Occipital lobe (tissue), 2 donors: ENCODE results near the gene KLHL11. TPM values are rescaled to one million over a fixed set of nuclear protein-coding genes. Genes with fewer than 3 reads are reported as not detected.
A peak's percentile ranks its signal among the peaks of the same experiment; 100 is the strongest.
"Not testable (repeated sequence)": the region's sequence is repeated elsewhere in the genome, so short reads cannot be mapped to it uniquely, and the experiment has no call there.

Experiments
- DNase-seq: peaks from one replicate; lab custom pipeline; 2025; lab: John Stamatoyannopoulos, UW
- total RNA-seq: library from RNA; depleted of rRNA; stranded (reverse); fragments of >200 nt; gene quantifications from one replicate; pipeline ENCODE4 v1.2.3, GENCODE V29; 2014

The KLHL11 gene
- total RNA-seq, 1 donor from 2014 or later = 74.9 TPM

DNA sequence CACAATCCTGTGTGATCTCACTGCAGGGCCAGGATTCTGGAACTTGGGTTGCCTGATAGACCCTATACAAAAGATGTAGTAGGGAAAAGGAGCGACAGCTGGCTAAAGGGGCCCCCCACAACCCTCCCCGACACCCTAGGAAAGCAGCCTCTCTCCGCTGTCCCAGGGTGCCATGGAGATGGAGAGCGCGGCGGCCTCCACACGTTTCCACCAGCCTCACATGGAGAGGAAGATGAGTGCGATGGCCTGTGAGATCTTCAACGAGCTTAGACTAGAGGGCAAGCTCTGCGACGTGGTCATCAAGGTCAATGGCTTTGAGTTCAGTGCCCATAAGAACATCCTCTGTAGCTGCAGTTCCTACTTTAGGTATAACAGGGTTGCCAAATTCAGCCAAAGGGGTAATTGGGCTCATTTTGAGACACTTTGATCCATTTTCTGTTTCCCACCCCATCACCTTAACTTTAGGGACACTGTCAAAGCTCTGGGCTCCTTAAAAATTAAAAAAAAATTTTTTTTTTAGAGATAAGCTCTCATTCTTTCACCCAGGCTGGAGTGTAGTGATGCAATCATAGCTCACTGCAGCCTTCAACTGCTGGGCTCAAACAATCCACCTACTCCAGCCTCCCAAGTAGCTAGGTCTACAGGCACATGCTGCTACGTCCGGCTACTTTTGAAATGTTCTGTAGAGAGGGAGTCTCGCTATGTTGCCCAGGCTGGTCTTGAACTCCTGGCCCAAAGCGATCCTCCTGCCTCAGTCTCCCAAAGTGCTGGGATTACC is 27.3 kb downstream of the KLHL11 start, which contains the start of gene KLHL10:
KLHL10 (plus strand) TSS at position 65 of the 778 bp plus-strand sequence; CDS start at position 173, 108 bp downstream.
- no peak for DNase-seq

DNA sequence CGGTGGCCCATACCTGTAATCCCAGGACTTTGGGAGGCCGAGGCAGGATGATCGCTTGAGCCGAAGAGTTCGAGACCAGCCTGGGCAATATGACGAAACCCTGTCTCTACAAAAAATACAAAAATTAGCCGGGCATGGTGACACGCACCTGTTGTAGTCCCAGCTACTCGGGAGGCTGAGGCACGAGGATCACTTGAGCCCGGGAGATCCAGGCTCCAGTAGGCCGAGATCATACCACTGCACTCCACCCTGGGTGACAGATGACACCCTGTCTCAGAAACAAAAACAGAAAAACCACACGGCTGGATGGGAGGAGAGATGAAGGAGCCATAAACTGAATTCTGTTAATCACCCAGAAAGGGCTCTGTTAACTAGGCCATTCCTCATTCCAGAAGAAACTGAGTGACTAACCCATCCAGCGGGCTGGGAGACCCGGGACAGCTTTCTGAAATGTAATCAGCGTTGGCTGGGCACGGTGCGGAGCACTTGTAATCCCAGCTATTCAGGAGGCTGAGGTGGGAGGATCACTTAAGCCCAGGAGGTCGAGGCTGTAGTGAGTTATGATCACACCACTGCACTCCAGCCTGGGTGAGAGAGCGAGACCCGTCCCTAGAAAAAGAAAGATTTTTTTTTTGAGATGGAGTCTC is 28.6 kb downstream of the KLHL11 start:
- no peak for DNase-seq

DNA sequence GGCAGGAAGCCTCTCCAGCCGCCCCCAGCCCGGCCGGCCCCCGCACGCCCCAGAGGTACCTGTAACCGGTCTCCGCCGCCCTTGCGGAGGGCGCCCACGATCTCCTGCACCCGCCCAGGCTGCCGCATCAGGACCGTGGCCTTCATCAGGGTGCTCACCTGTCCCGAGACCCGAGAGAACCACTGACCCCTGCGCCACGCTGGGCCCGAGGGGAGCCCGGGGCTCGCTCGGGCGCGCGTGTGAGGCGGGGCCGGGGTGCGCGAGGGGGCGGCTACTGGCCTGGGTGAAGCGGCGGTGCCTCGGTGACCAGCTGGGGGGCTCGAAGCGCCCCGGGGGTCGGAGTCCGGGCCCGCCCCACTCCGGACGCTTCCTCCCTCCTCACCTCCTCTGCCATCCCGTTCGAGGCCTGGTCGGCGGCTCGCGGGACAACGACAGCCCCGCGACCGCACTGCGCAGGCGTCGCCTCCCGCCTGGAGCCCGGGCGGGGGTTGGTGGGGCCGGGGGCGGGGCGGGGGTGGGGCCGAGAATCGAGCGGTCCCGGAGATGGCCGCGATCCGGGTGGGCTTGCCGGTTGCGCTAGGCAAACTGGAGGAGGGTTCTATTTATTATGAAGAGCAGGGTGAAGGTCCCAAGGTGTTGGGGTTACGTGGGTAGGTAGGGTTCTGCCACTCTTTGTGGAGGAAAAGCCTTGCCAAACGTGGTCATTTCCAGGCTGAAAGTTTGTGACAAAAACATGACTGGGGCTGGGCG is 29.2 kb downstream of the KLHL11 start, which contains the start of gene NT5C3B:
NT5C3B (minus strand) TSS at position 433 of the 750 bp plus-strand sequence; CDS start at position 394, 39 bp downstream.
- peak; percentile 34 for DNase-seq

DNA sequence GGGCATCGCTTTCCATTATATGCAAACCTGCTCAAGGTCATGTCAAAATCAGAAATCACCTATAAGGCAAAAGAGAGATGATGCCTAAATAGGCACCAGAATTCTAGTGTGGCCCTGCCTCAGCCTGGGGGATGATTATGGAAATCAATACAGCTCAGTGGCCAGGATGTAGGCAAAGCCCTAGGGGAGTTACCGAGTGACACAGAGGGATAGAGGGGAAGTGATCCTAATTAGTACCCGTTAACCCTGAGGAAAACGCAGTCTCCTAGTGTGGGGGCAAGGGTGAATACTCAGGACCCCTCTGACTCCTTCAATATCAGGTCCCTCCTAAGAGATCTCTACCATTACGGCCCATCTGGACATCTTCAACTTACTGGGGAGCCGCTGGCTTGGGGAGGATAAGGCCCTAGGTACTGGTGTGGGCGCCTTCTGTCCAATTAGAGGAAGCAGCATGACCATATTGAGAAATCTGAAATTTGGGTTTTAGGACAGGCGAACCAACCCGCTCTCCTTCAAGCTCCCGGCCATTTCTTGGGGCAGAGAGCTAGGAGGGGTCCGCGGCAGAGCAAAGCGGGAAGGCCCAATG is 29.9 kb downstream of the KLHL11 start:
- DNase-seq = no peak

DNA sequence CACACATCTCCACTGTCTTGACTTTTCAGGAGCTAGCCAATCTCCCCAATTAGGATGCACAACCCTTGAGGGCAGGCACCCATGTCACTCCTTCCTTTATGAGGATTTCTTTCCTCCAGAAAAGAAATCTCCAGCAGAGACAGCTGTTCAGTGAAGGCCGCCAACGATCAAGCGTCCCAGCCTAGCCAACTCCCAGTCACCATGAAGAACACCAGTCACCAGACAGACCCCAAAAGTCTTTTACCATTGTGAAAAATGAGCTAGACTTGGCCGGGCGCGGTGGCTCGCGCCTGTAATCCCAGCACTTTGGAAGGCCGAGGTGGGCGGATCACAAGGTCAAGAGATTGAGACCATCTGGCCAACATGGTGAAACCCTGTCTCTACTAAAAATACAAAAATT is 35.3 kb downstream of the KLHL11 start:
- not testable (repeated sequence) for DNase-seq

DNA sequence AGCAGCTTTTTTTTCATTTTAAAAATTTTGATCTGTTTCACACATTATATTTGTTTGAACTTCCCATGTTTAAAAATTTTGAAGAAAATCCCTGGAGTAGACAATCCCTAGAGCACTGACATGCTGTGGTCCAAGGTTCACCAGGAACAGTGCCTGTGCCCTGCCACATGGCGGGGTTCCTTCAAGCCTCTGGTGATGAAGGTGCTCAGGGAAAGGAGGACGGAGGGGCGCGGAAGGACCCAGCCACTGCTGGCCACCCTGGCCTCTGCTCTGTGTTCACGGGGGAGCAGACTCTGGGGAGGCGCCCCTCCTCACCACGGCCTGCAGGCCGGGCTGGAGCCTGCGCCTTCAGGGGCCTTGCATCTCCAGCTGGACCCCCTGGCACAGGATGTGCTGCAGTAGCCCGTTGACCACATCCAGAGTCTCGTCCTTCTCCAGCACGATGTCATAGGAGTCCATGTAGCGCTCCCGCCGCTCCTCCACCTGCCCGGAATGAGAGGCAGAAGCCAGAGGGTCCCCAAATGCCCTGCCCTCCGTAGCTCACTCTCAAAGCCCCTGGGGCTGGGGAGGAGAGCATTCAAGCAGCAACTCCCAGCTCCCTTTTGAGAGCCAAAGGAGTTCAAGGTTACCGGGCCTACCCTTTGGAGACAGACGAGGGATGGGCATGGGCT is 39.9 kb downstream of the KLHL11 start:
- no peak for DNase-seq

DNA sequence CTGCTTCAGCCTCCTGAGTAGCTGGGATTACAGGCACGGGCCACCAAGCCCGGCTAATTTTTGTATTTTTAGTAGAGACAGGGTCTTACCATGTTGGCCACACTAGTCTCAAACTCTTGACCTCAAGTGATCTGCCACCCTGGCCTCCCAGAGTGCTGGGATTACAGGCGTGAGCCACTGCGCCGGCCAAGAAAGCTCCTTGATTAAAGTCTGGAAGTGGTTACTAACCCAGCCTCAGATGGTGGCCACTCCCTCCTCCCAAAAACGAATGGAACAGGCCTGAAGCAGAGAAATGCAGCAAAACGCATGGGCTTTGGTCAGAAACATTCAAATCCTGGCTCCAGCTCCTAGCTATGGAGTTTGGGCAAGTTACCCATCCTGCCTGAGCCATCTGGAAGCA is 41.1 kb downstream of the KLHL11 start:
- no peak for DNase-seq

DNA sequence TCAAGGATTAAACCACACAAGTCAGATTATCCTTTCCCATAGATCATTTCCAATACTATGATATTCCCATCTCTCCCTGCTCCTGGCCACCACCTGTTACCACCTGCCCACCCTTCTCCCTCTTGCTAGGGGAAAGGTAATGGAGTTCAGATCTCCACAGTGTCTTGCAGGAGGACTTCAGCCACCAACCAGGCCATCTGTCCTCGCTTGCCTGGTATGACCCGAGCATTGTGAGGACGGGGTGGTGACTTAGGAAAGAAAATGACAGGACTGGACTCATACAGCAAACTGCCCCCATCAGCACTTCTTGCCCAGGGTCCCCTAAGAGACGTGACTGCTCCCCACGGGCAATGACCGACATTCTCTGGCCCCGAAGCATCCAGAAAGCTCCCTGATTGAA is 41.6 kb downstream of the KLHL11 start:
- DNase-seq = no peak

DNA sequence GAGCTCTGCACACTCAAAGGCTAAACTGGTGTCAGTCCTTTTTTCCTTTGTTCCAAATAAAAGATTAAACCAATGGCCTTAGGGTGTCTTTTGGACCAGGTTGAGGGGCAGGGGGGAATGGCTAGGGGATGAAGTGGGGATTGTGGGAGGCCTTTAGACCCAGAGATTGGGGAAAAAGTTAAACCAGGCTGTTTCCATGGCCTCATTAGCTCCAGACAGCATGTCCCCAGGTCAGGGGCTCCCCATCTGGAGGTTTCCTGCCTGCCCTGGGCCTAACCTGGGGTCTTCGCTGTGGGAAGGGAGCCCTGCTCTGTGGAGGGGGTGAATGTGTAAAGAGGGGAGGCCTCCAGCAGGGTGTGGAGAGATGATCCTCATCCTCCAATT is 42.1 kb downstream of the KLHL11 start:
- DNase-seq = no peak

DNA sequence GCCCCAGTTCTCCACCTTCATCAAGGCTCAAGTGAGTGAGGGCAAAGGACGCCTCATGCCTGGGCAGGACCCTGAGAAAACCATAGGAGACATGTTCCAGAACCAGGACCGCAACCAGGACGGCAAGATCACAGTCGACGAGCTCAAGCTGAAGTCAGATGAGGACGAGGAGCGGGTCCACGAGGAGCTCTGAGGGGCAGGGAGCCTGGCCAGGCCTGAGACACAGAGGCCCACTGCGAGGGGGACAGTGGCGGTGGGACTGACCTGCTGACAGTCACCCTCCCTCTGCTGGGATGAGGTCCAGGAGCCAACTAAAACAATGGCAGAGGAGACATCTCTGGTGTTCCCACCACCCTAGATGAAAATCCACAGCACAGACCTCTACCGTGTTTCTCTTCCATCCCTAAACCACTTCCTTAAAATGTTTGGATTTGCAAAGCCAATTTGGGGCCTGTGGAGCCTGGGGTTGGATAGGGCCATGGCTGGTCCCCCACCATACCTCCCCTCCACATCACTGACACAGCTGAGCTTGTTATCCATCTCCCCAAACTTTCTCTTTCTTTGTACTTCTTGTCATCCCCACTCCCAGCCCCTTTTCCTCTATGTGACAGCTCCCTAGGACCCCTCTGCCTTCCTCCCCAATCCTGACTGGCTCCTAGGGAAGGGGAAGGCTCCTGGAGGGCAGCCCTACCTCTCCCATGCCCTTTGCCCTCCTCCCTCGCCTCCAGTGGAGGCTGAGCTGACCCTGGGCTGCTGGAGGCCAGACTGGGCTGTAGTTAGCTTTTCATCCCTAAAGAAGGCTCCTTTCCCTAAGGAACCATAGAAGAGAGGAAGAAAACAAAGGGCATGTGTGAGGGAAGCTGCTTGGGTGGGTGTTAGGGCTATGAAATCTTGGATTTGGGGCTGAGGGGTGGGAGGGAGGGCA is 42.7 kb downstream of the KLHL11 start:
- no peak for DNase-seq

DNA sequence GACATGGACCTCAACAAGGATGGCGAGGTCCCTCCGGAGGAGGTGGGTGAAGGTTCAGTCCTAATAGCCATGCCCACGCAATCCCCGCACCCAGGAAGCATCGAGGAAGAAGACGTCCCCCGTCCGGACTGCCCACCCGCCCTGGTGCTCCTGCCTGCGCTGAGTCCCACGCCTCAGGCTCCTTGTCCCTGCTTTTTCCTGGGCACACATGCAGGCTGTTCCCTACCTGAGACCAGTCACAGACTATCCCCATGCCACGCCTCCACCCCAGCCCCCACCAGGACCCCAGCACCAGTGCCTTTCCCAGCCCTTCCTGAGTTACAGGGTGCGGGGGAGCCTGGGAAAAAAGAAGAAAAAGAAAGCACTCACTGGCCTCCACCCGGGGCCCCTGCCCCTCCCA is 43.4 kb downstream of the KLHL11 start:
- no peak for DNase-seq

DNA sequence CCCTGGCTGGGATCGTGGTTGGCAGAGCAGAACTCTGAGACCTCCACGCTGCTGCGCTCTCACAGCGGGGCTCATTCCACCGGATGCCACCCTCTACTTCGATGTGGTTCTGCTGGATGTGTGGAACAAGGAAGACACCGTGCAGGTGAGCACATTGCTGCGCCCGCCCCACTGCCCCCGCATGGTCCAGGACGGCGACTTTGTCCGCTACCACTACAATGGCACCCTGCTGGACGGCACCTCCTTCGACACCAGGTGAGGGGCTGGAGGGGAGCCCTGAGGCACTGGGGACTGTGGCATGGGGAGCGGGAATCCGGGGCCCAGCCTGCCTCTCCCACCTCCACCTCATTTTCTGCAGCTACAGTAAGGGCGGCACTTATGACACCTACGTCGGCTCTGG is 47.2 kb downstream of the KLHL11 start:
- no peak for DNase-seq

DNA sequence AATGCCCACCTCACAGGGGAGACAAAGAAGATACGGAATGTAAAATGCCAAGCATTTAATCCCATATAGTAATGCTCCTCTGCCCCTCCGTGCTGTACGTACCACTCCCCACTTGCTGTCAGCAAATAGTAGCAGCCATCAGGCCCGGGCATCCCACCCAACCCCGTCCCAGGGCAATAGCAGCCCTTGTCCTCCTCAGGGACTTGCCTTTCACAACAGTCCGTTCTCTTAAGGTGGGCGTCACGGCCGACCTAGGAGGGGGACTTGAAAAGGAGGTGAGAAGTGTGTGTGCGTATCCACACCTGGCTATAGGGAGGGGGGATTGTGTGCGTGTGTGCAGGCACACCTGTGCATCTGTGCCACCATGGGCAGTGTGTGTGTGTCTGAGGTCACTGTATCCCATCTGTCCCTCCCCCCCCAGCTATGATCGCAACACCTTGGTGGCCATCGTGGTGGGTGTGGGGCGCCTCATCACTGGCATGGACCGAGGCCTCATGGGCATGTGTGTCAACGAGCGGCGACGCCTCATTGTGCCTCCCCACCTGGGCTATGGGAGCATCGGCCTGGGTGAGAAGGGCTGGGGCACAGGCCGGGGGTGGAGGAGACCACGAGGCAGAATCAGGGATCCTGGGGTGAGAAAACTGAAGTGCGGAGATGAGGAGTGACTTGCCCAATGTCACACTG is 48.4 kb downstream of the KLHL11 start:
- no peak for DNase-seq

DNA sequence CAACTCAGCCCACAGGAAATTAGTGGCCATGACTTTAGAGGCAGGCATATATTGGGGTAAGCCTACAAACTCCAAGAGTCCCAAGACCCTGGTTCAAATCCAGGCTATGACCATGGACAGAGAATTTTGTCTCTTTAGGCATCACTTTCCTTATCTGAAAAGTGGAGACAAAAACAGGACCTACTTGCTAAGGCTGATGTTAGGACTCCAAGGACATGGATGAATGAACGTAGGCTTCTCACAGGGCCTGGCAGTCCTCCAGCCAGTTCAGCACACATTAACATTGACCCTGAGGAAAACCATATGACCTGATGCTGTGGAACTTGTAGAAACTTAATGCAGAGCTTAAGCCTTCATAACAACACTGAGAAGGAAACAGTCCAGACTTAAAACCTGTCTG is 51.0 kb downstream of the KLHL11 start:
- DNase-seq = no peak

DNA sequence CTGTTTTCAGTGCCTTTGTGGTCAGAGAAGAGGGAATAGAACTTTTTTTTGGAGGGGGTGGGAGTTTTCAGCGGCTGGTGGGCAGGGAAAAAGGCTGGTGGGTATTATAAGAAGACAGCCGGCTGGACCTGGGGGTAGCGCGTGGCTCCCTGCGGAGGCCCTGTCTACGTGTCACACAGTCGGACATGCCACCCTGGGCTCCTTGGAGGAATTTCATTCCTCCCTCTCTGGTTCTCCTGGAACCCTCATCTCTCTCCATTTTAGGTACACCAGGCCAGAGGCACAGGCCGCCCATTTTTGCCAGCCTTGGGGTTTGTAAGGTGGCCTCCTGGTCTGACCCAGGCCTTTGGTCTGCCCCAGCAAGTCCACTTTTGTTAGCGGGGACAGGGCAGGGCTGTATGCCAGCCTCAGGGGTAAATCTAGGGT is 51.5 kb downstream of the KLHL11 start:
- DNase-seq = no peak

DNA sequence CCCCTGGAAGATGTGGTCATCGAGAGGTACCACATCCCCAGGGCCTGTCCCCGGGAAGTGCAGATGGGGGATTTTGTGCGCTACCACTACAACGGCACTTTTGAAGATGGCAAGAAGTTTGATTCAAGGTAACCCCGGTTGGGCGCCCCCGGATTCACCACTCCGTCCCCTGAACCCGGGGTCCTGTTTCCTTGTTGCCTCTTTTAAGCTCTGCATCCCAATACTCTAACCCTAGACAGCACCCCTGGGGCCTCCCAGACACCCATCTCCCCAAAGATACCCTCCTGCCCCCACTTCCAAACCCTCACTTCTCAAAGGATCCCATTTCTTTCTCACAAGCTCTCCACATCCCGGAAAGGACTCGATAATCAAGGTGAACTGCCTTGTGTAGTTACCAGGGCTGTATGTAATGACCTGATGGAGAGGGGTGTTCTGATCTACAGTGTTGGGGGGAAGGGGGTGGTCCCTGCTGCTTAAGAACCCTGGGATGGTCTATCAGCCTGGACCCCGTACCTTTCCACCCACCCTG is 52.0 kb downstream of the KLHL11 start:
- DNase-seq = no peak

DNA sequence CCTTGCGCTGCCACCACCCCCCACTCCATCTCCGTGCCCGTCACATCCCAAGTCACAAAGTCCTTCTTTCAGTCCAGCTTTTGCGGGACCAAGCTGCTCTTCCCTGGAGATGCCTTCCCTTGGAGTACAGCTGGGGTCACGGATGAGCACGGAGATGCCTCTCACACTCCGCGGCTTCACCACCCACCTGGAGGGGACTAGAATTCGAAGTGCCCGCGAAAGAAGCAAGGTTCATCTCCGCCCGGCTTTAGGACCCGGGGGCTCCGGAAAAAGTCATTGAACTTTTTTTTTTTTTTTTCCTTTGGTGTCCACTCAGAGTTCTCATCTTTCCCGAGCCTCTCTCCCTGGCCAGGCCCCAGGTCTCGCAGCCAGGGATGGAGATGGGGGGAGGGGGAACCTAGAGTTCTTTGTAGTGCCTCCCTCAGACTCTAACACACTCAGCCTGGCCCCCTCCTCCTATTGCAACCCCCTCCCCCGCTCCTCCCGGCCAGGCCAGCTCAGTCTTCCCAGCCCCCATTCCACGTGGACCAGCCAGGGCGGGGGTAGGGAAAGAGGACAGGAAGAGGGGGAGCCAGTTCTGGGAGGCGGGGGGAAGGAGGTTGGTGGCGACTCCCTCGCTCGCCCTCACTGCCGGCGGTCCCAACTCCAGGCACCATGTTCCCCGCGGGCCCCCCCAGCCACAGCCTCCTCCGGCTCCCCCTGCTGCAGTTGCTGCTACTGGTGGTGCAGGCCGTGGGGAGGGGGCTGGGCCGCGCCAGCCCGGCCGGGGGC is 52.7 kb downstream of the KLHL11 start, which contains the start of gene FKBP10:
FKBP10 (plus strand) TSS at position 624 of the 771 bp plus-strand sequence; CDS start at position 655, 31 bp downstream.
- DNase-seq = no peak
